Measurements from ENCODE around the gene GALNT9. TPM values are rescaled to one million over a fixed set of nuclear protein-coding genes. Genes with fewer than 3 reads are reported as not detected.

The GALNT9 gene
- polyA plus RNA-seq, 1 of the 3 experiments (the other 2 are of a cell fraction) = not detected

DNA sequence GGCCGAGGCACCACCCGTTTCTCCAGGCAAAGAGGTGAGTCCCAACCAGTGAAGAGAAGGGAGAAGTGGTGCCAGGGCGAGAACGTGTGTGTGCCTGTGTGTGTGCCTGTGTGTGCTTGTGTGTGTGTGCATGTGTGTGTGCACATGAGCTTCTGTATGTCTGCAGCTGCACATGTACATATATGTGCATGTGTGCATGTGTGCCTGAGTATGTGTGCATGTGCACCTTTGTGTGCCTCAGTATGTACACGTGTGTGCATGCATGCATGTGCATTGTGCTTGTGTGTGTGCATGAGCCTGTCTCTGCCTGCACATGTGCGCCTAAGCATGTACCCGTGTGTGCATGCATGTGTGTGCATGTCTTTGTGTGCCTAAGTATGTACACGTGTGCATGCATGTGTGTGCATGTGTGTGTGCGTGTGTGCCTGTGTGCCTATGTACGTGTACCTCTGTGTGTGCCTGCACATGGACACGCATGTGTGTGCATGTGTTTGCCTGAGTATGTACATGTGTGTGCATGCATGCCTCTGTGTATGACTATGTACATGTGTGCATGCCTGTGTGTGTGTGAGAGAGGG is 5.9 kb upstream of the GALNT9 start:
- WGBS (ENCODE audit: low lambda C conversion rate) = 27% methylated on average over 9 of the region's 11 CpGs
- H3K27ac ChIP-seq (ENCODE audit: low read depth in 2 of 2, low read length in 1 of 2) = no peak overlapping the region
- no peaks in the 10 kb centered on the region for H3K4me1 ChIP-seq (ENCODE audit: control insufficient read depth in 1 of 2, insufficient read depth in 2 of 2, low read depth in 1 of 2, low read length in 1 of 2)
- ChIA-PET POLR2A (no interaction called here), CTCF (interaction anchor here (1.4 kb wide), 1 partner anchor 79 kb away, joined by 6 read pairs; no protein-coding TSS in a partner anchor)
- no peaks in the 10 kb centered on the region for H3K9me3 ChIP-seq
- H3K4me2 ChIP-seq = no peak overlapping the region
- H3K27me3 ChIP-seq (ENCODE audit: insufficient read depth) = peaks cover 94% of the 10 kb centered on the region
- no peak for DNase-seq
- TF ChIP-seq MXI1 (IDR thresholded peaks at IDR 0.05; ENCODE audit: low read depth, low read length) = no peak
- TF ChIP-seq EP300 (IDR thresholded peaks at IDR 0.05; ENCODE audit: borderline replicate concordance in 1 of 2, low read depth in 1 of 2, low read length in 1 of 2) = no peak
- no peak for TF ChIP-seq YY1 (IDR thresholded peaks at IDR 0.05; ENCODE audit: low read depth)
- TF ChIP-seq, protein P1, sequence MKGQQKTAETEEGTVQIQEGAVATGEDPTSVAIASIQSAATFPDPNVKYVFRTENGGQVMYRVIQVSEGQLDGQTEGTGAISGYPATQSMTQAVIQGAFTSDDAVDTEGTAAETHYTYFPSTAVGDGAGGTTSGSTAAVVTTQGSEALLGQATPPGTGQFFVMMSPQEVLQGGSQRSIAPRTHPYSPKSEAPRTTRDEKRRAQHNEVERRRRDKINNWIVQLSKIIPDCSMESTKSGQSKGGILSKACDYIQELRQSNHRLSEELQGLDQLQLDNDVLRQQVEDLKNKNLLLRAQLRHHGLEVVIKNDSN (IDR thresholded peaks at IDR 0.05; ENCODE audit: borderline replicate concordance, low read depth) = no peak
- TF ChIP-seq RFX5 (IDR thresholded peaks at IDR 0.05; ENCODE audit: low read length) = no peak
- TF ChIP-seq, protein P2, sequence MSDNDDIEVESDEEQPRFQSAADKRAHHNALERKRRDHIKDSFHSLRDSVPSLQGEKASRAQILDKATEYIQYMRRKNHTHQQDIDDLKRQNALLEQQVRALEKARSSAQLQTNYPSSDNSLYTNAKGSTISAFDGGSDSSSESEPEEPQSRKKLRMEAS (IDR thresholded peaks at IDR 0.05; ENCODE audit: low read depth) = no peak
- TF ChIP-seq TCF12 (IDR thresholded peaks at IDR 0.05) = no peak
- no peak for TF ChIP-seq JUND (IDR thresholded peaks at IDR 0.05)
- TF ChIP-seq EZH2phosphoT487 (IDR thresholded peaks at IDR 0.05; ENCODE audit: borderline replicate concordance, low read depth) = no peak
- no peak for TF ChIP-seq FOSL2 (IDR thresholded peaks at IDR 0.05; ENCODE audit: borderline replicate concordance, low read depth)
- no peak for TF ChIP-seq NRF1 (IDR thresholded peaks at IDR 0.05; ENCODE audit: low read depth, low read length)
- no peak for TF ChIP-seq RXRA (IDR thresholded peaks at IDR 0.05; ENCODE audit: borderline replicate concordance, low read depth)
- H3K9me2 ChIP-seq = no peaks in the 10 kb centered on the region
- no peak overlapping the region for H2AFZ ChIP-seq (ENCODE audit: low read depth)
- no peak overlapping the region for H3K4me3 ChIP-seq (ENCODE audit: low read depth in 2 of 2, low read length in 1 of 2)
- H3F3A ChIP-seq (replicated peaks; ENCODE audit: insufficient read depth) = peaks cover 3% of the 10 kb centered on the region
- no peak overlapping the region for H3K9ac ChIP-seq
- no peaks in the 10 kb centered on the region for H3K36me3 ChIP-seq (replicated peaks in 1 of 2; ENCODE audit: control insufficient read depth in 1 of 2, insufficient read depth in 2 of 2, low read length in 1 of 2)
- no peaks in the 10 kb centered on the region for H4K20me1 ChIP-seq (ENCODE audit: insufficient read depth)
- H3K79me2 ChIP-seq (ENCODE audit: insufficient read depth) = no peaks in the 10 kb centered on the region

DNA sequence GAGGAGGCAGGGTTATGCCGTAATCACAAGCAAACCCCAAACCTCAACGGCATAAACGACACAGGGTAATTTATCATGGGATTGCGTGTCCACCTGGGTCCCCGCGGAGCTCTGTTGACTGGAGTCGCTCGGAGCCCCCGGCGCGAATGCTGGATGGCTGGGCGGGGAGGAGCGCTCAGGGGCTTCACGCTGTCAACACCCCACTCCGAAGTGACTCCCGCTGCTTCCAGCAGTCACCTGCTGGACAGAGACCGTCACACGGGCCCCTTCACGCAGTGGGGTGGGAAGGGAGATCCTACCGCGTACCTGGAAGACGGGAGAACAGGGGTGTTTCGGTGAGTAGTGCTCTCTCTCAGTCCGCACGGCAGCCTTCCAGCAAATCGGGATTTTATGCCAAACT is 4.4 kb upstream of the GALNT9 start:
- Histone ChIP-seq H3K4me2 (no peak overlapping the region), H3K9me2 (no peaks in the 10 kb centered on the region), H3K9ac (no peak overlapping the region), H3K36me3 (replicated peaks in 1 of 2; ENCODE audit: control insufficient read depth in 1 of 2, insufficient read depth in 2 of 2, low read length in 1 of 2) (no peaks in the 10 kb centered on the region), H3F3A (replicated peaks; ENCODE audit: insufficient read depth) (peaks cover 3% of the 10 kb centered on the region), H4K20me1 (ENCODE audit: insufficient read depth) (no peaks in the 10 kb centered on the region), H3K79me2 (ENCODE audit: insufficient read depth) (no peaks in the 10 kb centered on the region), H3K4me1 (ENCODE audit: control insufficient read depth in 1 of 2, insufficient read depth in 2 of 2, low read depth in 1 of 2, low read length in 1 of 2) (no peaks in the 10 kb centered on the region), H2AFZ (ENCODE audit: low read depth) (no peak overlapping the region), H3K4me3 (ENCODE audit: low read depth in 2 of 2, low read length in 1 of 2) (no peak overlapping the region), H3K9me3 (no peaks in the 10 kb centered on the region), H3K27ac (ENCODE audit: low read depth in 2 of 2, low read length in 1 of 2) (no peak overlapping the region), H3K27me3 (ENCODE audit: insufficient read depth) (peaks cover 90% of the 10 kb centered on the region)
- CTCF ChIA-PET = no interaction called here
- TF ChIP-seq YY1 (IDR thresholded peaks at IDR 0.05; ENCODE audit: low read depth) (no peak), RCOR1 (IDR thresholded peaks at IDR 0.05; ENCODE audit: low read length) (no peak), RFX5 (IDR thresholded peaks at IDR 0.05; ENCODE audit: low read length) (no peak)
- TF ChIP-seq, protein P3, sequence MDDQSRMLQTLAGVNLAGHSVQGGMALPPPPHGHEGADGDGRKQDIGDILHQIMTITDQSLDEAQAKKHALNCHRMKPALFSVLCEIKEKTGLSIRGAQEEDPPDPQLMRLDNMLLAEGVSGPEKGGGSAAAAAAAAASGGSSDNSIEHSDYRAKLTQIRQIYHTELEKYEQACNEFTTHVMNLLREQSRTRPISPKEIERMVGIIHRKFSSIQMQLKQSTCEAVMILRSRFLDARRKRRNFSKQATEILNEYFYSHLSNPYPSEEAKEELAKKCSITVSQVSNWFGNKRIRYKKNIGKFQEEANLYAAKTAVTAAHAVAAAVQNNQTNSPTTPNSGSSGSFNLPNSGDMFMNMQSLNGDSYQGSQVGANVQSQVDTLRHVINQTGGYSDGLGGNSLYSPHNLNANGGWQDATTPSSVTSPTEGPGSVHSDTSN (IDR thresholded peaks at IDR 0.05) = no peak
- TF ChIP-seq, protein P4, sequence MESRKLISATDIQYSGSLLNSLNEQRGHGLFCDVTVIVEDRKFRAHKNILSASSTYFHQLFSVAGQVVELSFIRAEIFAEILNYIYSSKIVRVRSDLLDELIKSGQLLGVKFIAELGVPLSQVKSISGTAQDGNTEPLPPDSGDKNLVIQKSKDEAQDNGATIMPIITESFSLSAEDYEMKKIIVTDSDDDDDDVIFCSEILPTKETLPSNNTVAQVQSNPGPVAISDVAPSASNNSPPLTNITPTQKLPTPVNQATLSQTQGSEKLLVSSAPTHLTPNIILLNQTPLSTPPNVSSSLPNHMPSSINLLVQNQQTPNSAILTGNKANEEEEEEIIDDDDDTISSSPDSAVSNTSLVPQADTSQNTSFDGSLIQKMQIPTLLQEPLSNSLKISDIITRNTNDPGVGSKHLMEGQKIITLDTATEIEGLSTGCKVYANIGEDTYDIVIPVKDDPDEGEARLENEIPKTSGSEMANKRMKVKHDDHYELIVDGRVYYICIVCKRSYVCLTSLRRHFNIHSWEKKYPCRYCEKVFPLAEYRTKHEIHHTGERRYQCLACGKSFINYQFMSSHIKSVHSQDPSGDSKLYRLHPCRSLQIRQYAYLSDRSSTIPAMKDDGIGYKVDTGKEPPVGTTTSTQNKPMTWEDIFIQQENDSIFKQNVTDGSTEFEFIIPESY (IDR thresholded peaks at IDR 0.05; ENCODE audit: borderline replicate concordance, low read depth) = no peak
- WGBS (ENCODE audit: low lambda C conversion rate) = 43% methylated on average over 17 of the region's 26 CpGs
- POLR2A ChIA-PET = no interaction called here
- no peak for DNase-seq

Data from SK-N-SH (cell line).